OCI-LY3 (cell line): Measurements from ENCODE around the gene TFE3.

Experiments used
- CTCF ChIP-seq: fragments of 200-600, 300-600 bp; sonication (generic); IDR thresholded peaks from 2 replicates; pipeline ENCODE4 v1.5.1; 2014; ENCODE audit warnings: antibody characterized with exemption, low read length, low read depth
- EZH2phosphoT487 ChIP-seq: fragments of 200-600 bp; shearing (Covaris generic); IDR thresholded peaks from 2 replicates; pipeline ENCODE4 v1.6.1; 2018; ENCODE audit warnings: antibody characterized with exemption, mixed run types, low read depth

- no peak for TF ChIP-seq CTCF
- TF ChIP-seq EZH2phosphoT487, result no peak
Observed at GRCh38 chrX:48997455-48997854, 45.7 kb downstream of the TFE3 start.
